AG09309 (cell line): ENCODE measurements around the gene AADAC.

Source experiments
- DNase-seq: peaks from one replicate; pipeline ENCODE4 v3.0.0-alpha.2; 2010; ENCODE audit warnings: low read depth
- H3K4me3 ChIP-seq: 2 replicates; pipeline ENCODE4 v1.5.1; 2011; ENCODE audit warnings: mild to moderate bottlenecking, low read depth, low read length, moderate library complexity; ENCODE audit not compliant: control insufficient read depth
- TF ChIP-seq, protein P1 (sequence below): IDR thresholded peaks from 2 replicates; pipeline ENCODE4 v1.5.1; 2011; ENCODE audit warnings: mild to moderate bottlenecking, low read depth, low read length, inconsistent platforms; ENCODE audit not compliant: insufficient read depth, control insufficient read depth; ENCODE audit errors: missing control alignments

The AADAC gene

DNA sequence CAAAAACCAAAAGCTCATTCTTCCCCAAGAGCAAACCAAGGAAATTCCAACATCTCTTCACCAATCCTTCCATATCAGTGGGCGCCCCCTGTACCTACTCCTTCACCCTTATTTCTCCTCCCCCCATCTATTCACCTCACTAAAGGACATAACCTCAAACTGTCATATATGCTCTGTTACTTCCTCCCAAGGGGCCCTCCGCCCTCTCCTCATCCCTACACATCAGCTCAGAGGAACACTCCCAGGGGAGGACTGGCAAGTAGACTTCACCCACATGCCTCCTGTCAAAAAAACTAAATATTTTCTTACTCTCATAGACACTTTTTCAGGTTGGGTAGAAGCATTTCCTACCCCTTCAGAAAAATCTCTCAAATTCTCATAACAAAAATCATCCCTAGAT is 2.4 kb upstream of the AADAC start:
- TF ChIP-seq, protein P1, sequence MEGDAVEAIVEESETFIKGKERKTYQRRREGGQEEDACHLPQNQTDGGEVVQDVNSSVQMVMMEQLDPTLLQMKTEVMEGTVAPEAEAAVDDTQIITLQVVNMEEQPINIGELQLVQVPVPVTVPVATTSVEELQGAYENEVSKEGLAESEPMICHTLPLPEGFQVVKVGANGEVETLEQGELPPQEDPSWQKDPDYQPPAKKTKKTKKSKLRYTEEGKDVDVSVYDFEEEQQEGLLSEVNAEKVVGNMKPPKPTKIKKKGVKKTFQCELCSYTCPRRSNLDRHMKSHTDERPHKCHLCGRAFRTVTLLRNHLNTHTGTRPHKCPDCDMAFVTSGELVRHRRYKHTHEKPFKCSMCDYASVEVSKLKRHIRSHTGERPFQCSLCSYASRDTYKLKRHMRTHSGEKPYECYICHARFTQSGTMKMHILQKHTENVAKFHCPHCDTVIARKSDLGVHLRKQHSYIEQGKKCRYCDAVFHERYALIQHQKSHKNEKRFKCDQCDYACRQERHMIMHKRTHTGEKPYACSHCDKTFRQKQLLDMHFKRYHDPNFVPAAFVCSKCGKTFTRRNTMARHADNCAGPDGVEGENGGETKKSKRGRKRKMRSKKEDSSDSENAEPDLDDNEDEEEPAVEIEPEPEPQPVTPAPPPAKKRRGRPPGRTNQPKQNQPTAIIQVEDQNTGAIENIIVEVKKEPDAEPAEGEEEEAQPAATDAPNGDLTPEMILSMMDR: no peak
- H3K4me3 ChIP-seq: no peak overlapping the region
- no peak for DNase-seq

- H3K4me3 ChIP-seq: no peak overlapping the region
- DNase-seq: no peak
- TF ChIP-seq, protein P1: no peak
Measured at GRCh38 chr3:151814588-151814987, 672 bp downstream of the AADAC start.

GRCh38 chr3:151816091-151816604 is 2.2 kb downstream of the AADAC start:
- TF ChIP-seq, protein P1: no peak
- H3K4me3 ChIP-seq: no peak overlapping the region
- no peak for DNase-seq

DNA sequence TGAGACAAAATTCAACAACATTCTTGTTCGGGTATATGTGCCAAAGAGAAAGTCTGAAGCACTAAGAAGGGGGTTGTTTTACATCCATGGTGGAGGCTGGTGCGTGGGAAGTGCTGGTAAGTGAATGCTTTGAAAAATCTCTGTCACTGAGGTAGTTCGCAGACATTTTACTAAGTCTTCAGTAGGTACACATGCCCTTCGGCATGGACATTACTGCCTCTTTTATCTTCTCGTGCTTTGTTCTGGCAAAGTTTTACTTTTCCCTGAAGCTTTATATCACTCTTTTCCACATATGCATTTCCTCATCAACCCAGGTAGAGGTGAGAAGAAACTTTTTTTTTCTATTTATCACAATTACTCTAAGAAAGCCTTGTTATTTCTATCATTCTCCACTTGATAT is 3.6 kb downstream of the AADAC start:
- DNase-seq: no peak
- no peak overlapping the region for H3K4me3 ChIP-seq
- TF ChIP-seq, protein P1: no peak

DNA sequence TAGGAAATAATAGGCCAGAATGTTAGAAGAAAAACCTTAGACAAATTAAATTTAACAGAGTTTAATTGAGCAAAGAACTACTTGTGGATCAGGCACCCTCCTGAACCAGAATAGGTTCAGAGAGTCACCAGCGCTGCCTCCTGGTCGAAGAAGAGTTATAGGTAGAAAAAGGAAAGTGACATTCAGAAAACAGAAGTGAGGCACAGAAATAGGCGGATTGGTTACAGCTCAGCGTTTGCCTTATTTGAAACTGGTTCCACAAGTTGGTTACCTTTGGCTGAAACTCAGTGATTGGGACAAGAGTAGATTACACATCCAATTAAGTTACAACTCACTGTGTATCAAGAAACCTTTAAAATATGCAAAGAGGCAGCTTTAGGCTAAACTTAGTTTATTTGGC is 4.4 kb downstream of the AADAC start:
- DNase-seq: no peak
- no peak overlapping the region for H3K4me3 ChIP-seq
- TF ChIP-seq, protein P1: no peak

DNA sequence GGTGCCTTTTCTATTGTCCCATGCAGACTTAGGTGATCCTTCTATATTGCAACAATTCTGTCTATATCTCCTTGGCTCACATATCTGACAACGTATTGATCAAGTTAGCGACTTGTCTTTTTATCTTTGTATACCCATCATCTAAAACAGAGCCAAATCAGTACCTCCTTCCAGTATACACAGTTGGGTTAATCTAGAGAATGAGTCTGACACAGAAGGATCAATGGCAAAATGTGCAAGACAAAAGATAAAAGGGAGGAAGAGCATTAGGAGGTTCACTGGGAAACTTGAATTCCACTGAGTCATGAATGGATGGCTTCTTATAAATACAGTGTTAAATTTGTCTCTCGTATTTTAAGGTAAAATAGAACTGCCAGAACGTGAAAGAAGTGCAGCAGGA is 6.0 kb downstream of the AADAC start:
- DNase-seq: no peak
- H3K4me3 ChIP-seq: no peak overlapping the region
- TF ChIP-seq, protein P1: no peak

DNA sequence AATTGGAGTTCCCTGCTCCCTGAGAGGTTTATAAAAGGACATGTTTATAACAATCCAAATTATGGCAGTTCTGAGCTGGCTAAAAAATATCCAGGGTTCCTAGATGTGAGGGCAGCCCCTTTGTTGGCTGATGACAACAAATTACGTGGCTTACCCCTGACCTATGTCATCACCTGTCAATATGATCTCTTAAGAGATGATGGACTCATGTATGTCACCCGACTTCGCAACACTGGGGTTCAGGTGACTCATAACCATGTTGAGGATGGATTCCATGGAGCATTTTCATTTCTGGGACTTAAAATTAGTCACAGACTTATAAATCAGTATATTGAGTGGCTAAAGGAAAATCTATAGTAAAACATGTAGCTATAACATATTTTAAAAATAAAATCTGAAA is 13.9 kb downstream of the AADAC start:
- TF ChIP-seq, protein P1: no peak
- no peak for DNase-seq
- no peak overlapping the region for H3K4me3 ChIP-seq
